Neural progenitor cell (in vitro differentiated cells): ENCODE measurements around the gene EXOC6B. TPM values are rescaled to one million over a fixed set of nuclear protein-coding genes. Genes with fewer than 3 reads are reported as not detected.
A peak's percentile ranks its signal among the peaks of the same experiment; 100 is the strongest.

Experiments
- DNase-seq: peaks from one replicate; pipeline ENCODE4 v3.0.0-alpha.2; 2016; ENCODE audit warnings: low spot score
- H2AFZ ChIP-seq: fragments of 200-600 bp; sonication (generic); replicated peaks from 2 replicates; pipeline ENCODE4 v1.6.1; 2016; ENCODE audit warnings: antibody characterized with exemption
- H3F3A ChIP-seq: fragments of 200-600 bp; sonication (generic); 2 replicates; pipeline ENCODE4 v1.6.1; 2016; ENCODE audit warnings: antibody characterized with exemption, low read depth
- H3K27ac ChIP-seq: fragments of 200-600 bp; sonication (generic); 2 replicates; pipeline ENCODE4 v1.5.1; 2016; ENCODE audit warnings: mild to moderate bottlenecking
- H3K27me3 ChIP-seq: fragments of 200-600 bp; sonication (generic); 2 replicates; pipeline ENCODE4 v1.6.1; 2016; ENCODE audit warnings: mild to moderate bottlenecking, moderate library complexity
- H3K36me3 ChIP-seq: fragments of 200-600 bp; sonication (generic); 2 replicates; pipeline ENCODE4 v1.5.1; 2016
- H3K4me1 ChIP-seq: fragments of 200-600 bp; sonication (generic); 2 replicates; pipeline ENCODE4 v1.6.1; 2016; ENCODE audit warnings: mixed run types
- H3K4me2 ChIP-seq: fragments of 200-600 bp; sonication (generic); 2 replicates; pipeline ENCODE4 v1.6.1; 2016
- H3K4me3 ChIP-seq: fragments of 200-600 bp; sonication (generic); 2 replicates; pipeline ENCODE4 v1.5.1; 2016
- H3K79me2 ChIP-seq: fragments of 200-600 bp; sonication (generic); 2 replicates; pipeline ENCODE4 v1.6.1; 2016; ENCODE audit warnings: low read depth
- H3K9ac ChIP-seq: fragments of 200-600 bp; sonication (generic); 2 replicates; pipeline ENCODE4 v1.6.1; 2016
- H3K9me3 ChIP-seq: fragments of 200-600 bp; sonication (generic); 2 replicates; pipeline ENCODE4 v1.5.1; 2016; ENCODE audit warnings: low read depth
- H4K20me1 ChIP-seq: fragments of 200-600 bp; sonication (generic); 2 replicates; pipeline ENCODE4 v1.6.1; 2016; ENCODE audit warnings: low read depth
- H3K27ac Mint-ChIP-seq: 3 replicates; pipeline ENCODE4 v1.8.0; 2021; ENCODE audit warnings: mixed read lengths
- H3K27me3 Mint-ChIP-seq: 2 replicates; pipeline ENCODE4 v1.8.0; 2022; ENCODE audit warnings: low read depth, mild to moderate bottlenecking, inconsistent platforms, moderate library complexity, mixed read lengths; ENCODE audit not compliant: insufficient read depth
- H3K36me3 Mint-ChIP-seq: 3 replicates; pipeline ENCODE4 v1.8.0; 2021; ENCODE audit warnings: mixed read lengths
- H3K4me1 Mint-ChIP-seq: 3 replicates; pipeline ENCODE4 v1.8.0; 2021; ENCODE audit warnings: mixed read lengths
- H3K4me3 Mint-ChIP-seq: 3 replicates; pipeline ENCODE4 v1.8.0; 2021; ENCODE audit warnings: mild to moderate bottlenecking, moderate library complexity, mixed read lengths
- H3K9me3 Mint-ChIP-seq: 3 replicates; pipeline ENCODE4 v1.8.0; 2020; ENCODE audit warnings: mixed read lengths
- CTCF ChIP-seq: fragments of 200-600 bp; sonication (generic); IDR thresholded peaks from 2 replicates; pipeline ENCODE4 v1.5.1; 2017; ENCODE audit warnings: antibody characterized with exemption, mild to moderate bottlenecking
- EZH2 ChIP-seq: fragments of 200-600 bp; sonication (generic); IDR thresholded peaks from 2 replicates; pipeline ENCODE4 v1.6.1; 2017; ENCODE audit warnings: antibody characterized with exemption, mild to moderate bottlenecking, moderate library complexity
- EZH2phosphoT487 ChIP-seq: fragments of 200-600 bp; sonication (generic); IDR thresholded peaks from 2 replicates; pipeline ENCODE4 v1.6.1; 2017; ENCODE audit warnings: antibody characterized with exemption
- total RNA-seq: library from RNA; depleted of rRNA; stranded (reverse); fragments of >200 nt; gene quantifications from 2 replicates; pipeline ENCODE4 v1.2.3, GENCODE V29; 2015; ENCODE audit warnings: low replicate concordance

The EXOC6B gene
- total RNA-seq, 1 donor from 2014 or later, result 41.2 TPM

- Histone ChIP-seq H3K4me3 (peak overlapping the region; percentile 49), H2AFZ (no peak overlapping the region), H3K27ac (no peak overlapping the region), H3K36me3 (no peaks in the 10 kb centered on the region), H3K4me2 (peak overlapping the region; percentile 91), H3K9me3 (no peaks in the 10 kb centered on the region), H3K27me3 (peaks cover 76% of the 10 kb centered on the region), H3K4me1 (peaks cover 23% of the 10 kb centered on the region), H3K79me2 (no peaks in the 10 kb centered on the region), H3F3A (peaks cover 11% of the 10 kb centered on the region), H4K20me1 (peaks cover 31% of the 10 kb centered on the region), H3K9ac (no peak overlapping the region)
- peaks cover 2% of the 10 kb centered on the region for H3K9me3 Mint-ChIP-seq
- H3K4me1 Mint-ChIP-seq, result peaks cover 36% of the 10 kb centered on the region
- H3K27ac Mint-ChIP-seq, result no peak overlapping the region
- DNase-seq, result peak; percentile 88
- TF ChIP-seq EZH2 (peak; percentile 63), CTCF (peak; percentile 76), EZH2phosphoT487 (peak; percentile 67)
- H3K27me3 Mint-ChIP-seq, result peaks cover 55% of the 10 kb centered on the region
- H3K4me3 Mint-ChIP-seq, result peak overlapping the region; percentile 80
- no peaks in the 10 kb centered on the region for H3K36me3 Mint-ChIP-seq
These were observed 675.5 kb downstream of the EXOC6B start for GRCh38 chr2:72150157-72150860.

DNA sequence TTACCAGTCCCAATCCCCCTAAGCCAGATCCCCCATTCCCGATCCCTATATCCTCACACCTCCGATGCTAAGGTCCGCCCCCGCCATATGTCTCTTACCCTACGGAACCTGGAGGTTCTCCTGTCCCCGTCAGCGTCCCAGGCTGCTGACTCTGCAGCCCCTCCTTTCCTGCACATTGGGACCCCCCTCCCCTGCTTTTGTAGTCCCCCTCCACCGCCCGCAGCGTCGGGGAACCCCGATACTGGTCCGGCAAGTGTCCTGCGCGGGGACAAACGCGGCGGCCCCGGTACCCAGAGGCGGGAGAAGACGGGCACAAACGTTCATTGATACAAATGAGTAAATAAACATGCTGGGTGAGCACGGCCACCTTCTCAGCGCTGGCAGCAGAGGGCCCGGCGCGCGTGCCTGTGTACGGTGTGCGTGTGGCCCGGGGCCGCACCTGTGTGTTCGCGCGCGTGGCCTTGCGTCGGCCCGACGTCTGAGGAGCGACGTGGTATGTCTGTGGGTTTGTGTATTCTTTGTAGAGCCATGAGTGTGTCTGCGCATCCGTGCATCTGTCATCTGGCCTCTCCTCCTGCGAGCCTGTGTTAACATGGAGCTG lies 676.2 kb downstream of the EXOC6B start:
- peak overlapping the region; percentile 80 for H3K4me3 Mint-ChIP-seq
- H3K4me1 Mint-ChIP-seq, result peaks cover 37% of the 10 kb centered on the region

GRCh38 chr2:72148837-72149555 lies 676.8 kb downstream of the EXOC6B start:
- H3K9me3 ChIP-seq, result no peaks in the 10 kb centered on the region
- peaks cover 89% of the 10 kb centered on the region for H3K27me3 ChIP-seq
- Mint-ChIP-seq H3K27me3 (peaks cover 59% of the 10 kb centered on the region), H3K36me3 (no peaks in the 10 kb centered on the region), H3K4me1 (peaks cover 38% of the 10 kb centered on the region), H3K27ac (no peak overlapping the region), H3K9me3 (peaks cover 2% of the 10 kb centered on the region), H3K4me3 (peak overlapping the region; percentile 90)
- H3F3A ChIP-seq, result peaks cover 23% of the 10 kb centered on the region
- H3K4me1 ChIP-seq, result peaks cover 30% of the 10 kb centered on the region
- peak overlapping the region; percentile 91 for H3K4me2 ChIP-seq
- no peaks in the 10 kb centered on the region for H3K36me3 ChIP-seq
- no peak overlapping the region for H3K27ac ChIP-seq
- H3K79me2 ChIP-seq, result no peaks in the 10 kb centered on the region
- no peak overlapping the region for H3K9ac ChIP-seq
- no peak for TF ChIP-seq EZH2phosphoT487
- no peak for TF ChIP-seq CTCF
- TF ChIP-seq EZH2, result no peak
- peak overlapping the region; percentile 63 for H2AFZ ChIP-seq
- H3K4me3 ChIP-seq, result peak overlapping the region; percentile 49
- peak; percentile 78 for DNase-seq
- H4K20me1 ChIP-seq, result peaks cover 38% of the 10 kb centered on the region

More for the DNA sequence above, 676.2 kb downstream of the EXOC6B start:
- peak overlapping the region; percentile 49 for H3K4me3 ChIP-seq
- DNase-seq, result no peak
- H3K4me1 ChIP-seq, result peaks cover 24% of the 10 kb centered on the region
- no peaks in the 10 kb centered on the region for H3K36me3 ChIP-seq
- H2AFZ ChIP-seq, result no peak overlapping the region
- no peak overlapping the region for H3K27ac ChIP-seq
- peaks cover 59% of the 10 kb centered on the region for H3K27me3 Mint-ChIP-seq
- no peaks in the 10 kb centered on the region for H3K79me2 ChIP-seq
- H3F3A ChIP-seq, result peaks cover 16% of the 10 kb centered on the region
- peaks cover 31% of the 10 kb centered on the region for H4K20me1 ChIP-seq
- no peak overlapping the region for H3K9ac ChIP-seq
- H3K27ac Mint-ChIP-seq, result no peak overlapping the region
- peaks cover 2% of the 10 kb centered on the region for H3K9me3 Mint-ChIP-seq
- TF ChIP-seq EZH2phosphoT487 (peak; percentile 99), EZH2 (peak; percentile 100), CTCF (no peak)
- H3K27me3 ChIP-seq, result peaks cover 82% of the 10 kb centered on the region
- no peaks in the 10 kb centered on the region for H3K9me3 ChIP-seq
- no peaks in the 10 kb centered on the region for H3K36me3 Mint-ChIP-seq
- peak overlapping the region; percentile 91 for H3K4me2 ChIP-seq
